ENCODE results near the gene CCDC134. TPM values are rescaled to one million over a fixed set of nuclear protein-coding genes. Genes with fewer than 3 reads are reported as not detected.

The CCDC134 gene
- total and polyA plus RNA-seq, 2 of the 8 experiments (the other 6 are each of a cell fraction or from before 2014, with no cell fraction given): 7.7 to 20.0 TPM

DNA sequence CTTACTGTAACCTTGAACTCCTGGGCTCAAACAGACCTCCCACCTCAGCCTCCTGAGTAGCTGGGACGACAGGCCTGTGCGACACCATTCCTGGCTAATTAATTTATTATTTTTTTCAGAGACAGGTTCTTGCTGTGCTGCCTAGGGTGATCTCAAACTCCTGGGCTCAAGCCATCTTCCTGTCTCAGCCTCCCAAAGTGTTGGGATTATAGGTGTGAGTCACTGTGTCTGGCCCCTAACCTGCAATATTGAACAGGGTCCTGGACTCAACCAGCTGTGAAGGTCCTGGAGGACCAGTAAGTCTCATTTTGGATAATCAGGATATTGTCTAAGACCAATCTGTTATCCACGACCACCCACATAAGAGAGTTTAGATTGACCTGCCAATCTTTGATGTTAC lies 15.2 kb downstream of the CCDC134 start (continued):
- TF ChIP-seq, protein P1, sequence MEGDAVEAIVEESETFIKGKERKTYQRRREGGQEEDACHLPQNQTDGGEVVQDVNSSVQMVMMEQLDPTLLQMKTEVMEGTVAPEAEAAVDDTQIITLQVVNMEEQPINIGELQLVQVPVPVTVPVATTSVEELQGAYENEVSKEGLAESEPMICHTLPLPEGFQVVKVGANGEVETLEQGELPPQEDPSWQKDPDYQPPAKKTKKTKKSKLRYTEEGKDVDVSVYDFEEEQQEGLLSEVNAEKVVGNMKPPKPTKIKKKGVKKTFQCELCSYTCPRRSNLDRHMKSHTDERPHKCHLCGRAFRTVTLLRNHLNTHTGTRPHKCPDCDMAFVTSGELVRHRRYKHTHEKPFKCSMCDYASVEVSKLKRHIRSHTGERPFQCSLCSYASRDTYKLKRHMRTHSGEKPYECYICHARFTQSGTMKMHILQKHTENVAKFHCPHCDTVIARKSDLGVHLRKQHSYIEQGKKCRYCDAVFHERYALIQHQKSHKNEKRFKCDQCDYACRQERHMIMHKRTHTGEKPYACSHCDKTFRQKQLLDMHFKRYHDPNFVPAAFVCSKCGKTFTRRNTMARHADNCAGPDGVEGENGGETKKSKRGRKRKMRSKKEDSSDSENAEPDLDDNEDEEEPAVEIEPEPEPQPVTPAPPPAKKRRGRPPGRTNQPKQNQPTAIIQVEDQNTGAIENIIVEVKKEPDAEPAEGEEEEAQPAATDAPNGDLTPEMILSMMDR (IDR thresholded peaks at IDR 0.05; ENCODE audit: control extremely low read depth in 1 of 3, insufficient read depth in 1 of 3, low read depth in 1 of 3, low read length in 3 of 3): no peak
- TF ChIP-seq PHF8 (conservative IDR thresholded peaks at IDR 0.05; ENCODE audit: low read depth, low read length) (no peak), POU5F1 (IDR thresholded peaks at IDR 0.05; ENCODE audit: low read depth, low read length) (no peak), EP300 (IDR thresholded peaks at IDR 0.05; ENCODE audit: borderline replicate concordance in 1 of 2, low read depth in 2 of 2, low read length in 2 of 2) (no peak), SP2 (IDR thresholded peaks at IDR 0.05; ENCODE audit: low read length) (no peak)

Data from H1 (cell line).